ENCODE measurements around the gene MCM5. TPM values are rescaled to one million over a fixed set of nuclear protein-coding genes. Genes with fewer than 3 reads are reported as not detected.

MCM5 gene
- total and polyA plus RNA-seq, 2 donors from 2014 or later: 10.2 to 26.4 TPM

- Histone ChIP-seq H3K27me3 (ENCODE audit: control insufficient read depth, insufficient read depth, low read length) (no peaks in the 10 kb centered on the region), H3K36me3 (ENCODE audit: control insufficient read depth in 2 of 3, insufficient read depth in 3 of 3, low read length in 3 of 3) (no peaks in the 10 kb centered on the region), H3K9me3 (ENCODE audit: control insufficient read depth in 2 of 3, insufficient read depth in 1 of 3, low read length in 3 of 3) (no peaks in the 10 kb centered on the region), H3K4me3 (ENCODE audit: low read length in 3 of 3) (no peak overlapping the region), H3K9ac (ENCODE audit: low read length in 3 of 3) (no peak overlapping the region), H3K4me1 (ENCODE audit: control insufficient read depth in 2 of 3, insufficient read depth in 2 of 3, low read depth in 1 of 3, low read length in 3 of 3) (no peaks in the 10 kb centered on the region), H3K27ac (ENCODE audit: low read depth in 2 of 2, low read length in 2 of 2) (no peak overlapping the region)
- FAIRE-seq (no peak), DNase-seq (peak in 1 of 5 donors; percentile 65)
- intact Hi-C loops (cut with DNase I): no loop called here
- TF ChIP-seq CTCF (IDR thresholded peaks at IDR 0.05; ENCODE audit: borderline replicate concordance, extremely low read depth, insufficient read depth): no peak
These were observed 62.7 kb downstream of the MCM5 start for GRCh38 chr22:35462498-35463230.

- no peak overlapping the region for H3K27ac ChIP-seq (ENCODE audit: low read depth in 2 of 2, low read length in 2 of 2)
- no peak for FAIRE-seq
These were observed 63.4 kb downstream of the MCM5 start for GRCh38 chr22:35463231-35463933.

GRCh38 chr22:35464399-35464798 lies 64.5 kb downstream of the MCM5 start:
- Histone ChIP-seq H3K9ac (ENCODE audit: low read length in 3 of 3) (no peak overlapping the region), H3K36me3 (ENCODE audit: control insufficient read depth in 2 of 3, insufficient read depth in 3 of 3, low read length in 3 of 3) (no peaks in the 10 kb centered on the region), H3K4me3 (ENCODE audit: low read length in 3 of 3) (no peak overlapping the region), H3K27ac (ENCODE audit: low read depth in 2 of 2, low read length in 2 of 2) (no peak overlapping the region), H3K27me3 (ENCODE audit: control insufficient read depth, insufficient read depth, low read length) (no peaks in the 10 kb centered on the region), H3K9me3 (ENCODE audit: control insufficient read depth in 2 of 3, insufficient read depth in 1 of 3, low read length in 3 of 3) (no peaks in the 10 kb centered on the region), H3K4me1 (ENCODE audit: control insufficient read depth in 2 of 3, insufficient read depth in 2 of 3, low read depth in 1 of 3, low read length in 3 of 3) (peaks cover 0 to 2% (median 0%) of the 10 kb centered on the region in 3 donors)
- intact Hi-C loops (cut with DNase I): no loop called here
- DNase-seq: no peak
- no peak for FAIRE-seq
- TF ChIP-seq CTCF (IDR thresholded peaks at IDR 0.05; ENCODE audit: borderline replicate concordance, extremely low read depth, insufficient read depth): no peak

More at GRCh38 chr22:35463231-35463933, 63.4 kb downstream of the MCM5 start:
- no peak for TF ChIP-seq CTCF (IDR thresholded peaks at IDR 0.05; ENCODE audit: borderline replicate concordance, extremely low read depth, insufficient read depth)
- Histone ChIP-seq H3K4me3 (ENCODE audit: low read length in 3 of 3) (no peak overlapping the region), H3K27me3 (ENCODE audit: control insufficient read depth, insufficient read depth, low read length) (no peaks in the 10 kb centered on the region), H3K36me3 (ENCODE audit: control insufficient read depth in 2 of 3, insufficient read depth in 3 of 3, low read length in 3 of 3) (no peaks in the 10 kb centered on the region), H3K4me1 (ENCODE audit: control insufficient read depth in 2 of 3, insufficient read depth in 2 of 3, low read depth in 1 of 3, low read length in 3 of 3) (peaks cover 0 to 2% (median 0%) of the 10 kb centered on the region in 3 donors), H3K9me3 (ENCODE audit: control insufficient read depth in 2 of 3, insufficient read depth in 1 of 3, low read length in 3 of 3) (no peaks in the 10 kb centered on the region), H3K9ac (ENCODE audit: low read length in 3 of 3) (no peak overlapping the region)
- no peak for DNase-seq
- intact Hi-C loops (cut with DNase I): no loop called here

Data from kidney (tissue), 14 donors.